GM15510 (cell line): ENCODE results near the gene AANAT.

ENCODE experiments used
- POLR2A ChIP-seq: IDR thresholded peaks from 3 replicates; pipeline ENCODE4 v1.6.1; 2011; ENCODE audit warnings: borderline replicate concordance; ENCODE audit not compliant: insufficient read length; ENCODE audit errors: extremely low read depth

Gene AANAT

DNA sequence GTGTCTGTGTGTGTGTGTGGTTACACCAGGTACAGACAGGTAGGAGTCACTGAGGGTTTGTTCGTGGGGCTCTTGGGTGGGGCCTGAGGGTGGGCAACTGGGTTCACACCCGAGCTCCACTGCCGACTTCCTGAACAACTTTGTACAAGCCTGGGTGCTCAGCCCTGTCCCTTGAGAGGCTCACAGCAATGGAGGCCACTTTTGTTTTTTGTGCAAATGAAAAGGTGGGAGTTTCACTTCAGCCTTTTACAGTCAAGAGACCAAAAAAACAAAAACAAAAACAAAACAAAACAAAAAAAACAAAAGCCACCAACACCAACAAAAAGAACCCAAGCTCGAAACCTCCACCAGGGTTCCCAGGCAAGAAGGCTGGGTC lies 31.5 kb downstream of the AANAT start:
- no peak for TF ChIP-seq POLR2A

DNA sequence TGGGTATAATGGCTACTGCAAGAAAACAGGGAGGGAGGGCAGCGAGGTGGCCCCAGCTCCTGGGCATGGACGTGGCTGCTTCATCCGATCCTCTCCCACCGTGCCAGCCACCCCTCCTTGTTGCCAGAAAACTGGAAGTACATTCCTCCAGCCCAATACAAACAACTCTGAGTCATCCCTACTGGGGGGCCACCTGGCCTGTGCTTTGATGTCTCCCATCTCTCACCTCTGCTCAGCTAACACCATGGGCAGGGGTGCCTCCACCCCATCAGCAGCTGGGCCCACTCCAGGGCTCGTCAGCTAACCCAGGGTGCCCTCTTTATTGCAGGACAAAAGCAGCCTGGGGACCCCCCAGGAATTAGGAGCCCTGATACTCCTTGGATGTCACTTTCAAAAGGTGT lies 31.9 kb downstream of the AANAT start:
- TF ChIP-seq POLR2A: peak; percentile 22

DNA sequence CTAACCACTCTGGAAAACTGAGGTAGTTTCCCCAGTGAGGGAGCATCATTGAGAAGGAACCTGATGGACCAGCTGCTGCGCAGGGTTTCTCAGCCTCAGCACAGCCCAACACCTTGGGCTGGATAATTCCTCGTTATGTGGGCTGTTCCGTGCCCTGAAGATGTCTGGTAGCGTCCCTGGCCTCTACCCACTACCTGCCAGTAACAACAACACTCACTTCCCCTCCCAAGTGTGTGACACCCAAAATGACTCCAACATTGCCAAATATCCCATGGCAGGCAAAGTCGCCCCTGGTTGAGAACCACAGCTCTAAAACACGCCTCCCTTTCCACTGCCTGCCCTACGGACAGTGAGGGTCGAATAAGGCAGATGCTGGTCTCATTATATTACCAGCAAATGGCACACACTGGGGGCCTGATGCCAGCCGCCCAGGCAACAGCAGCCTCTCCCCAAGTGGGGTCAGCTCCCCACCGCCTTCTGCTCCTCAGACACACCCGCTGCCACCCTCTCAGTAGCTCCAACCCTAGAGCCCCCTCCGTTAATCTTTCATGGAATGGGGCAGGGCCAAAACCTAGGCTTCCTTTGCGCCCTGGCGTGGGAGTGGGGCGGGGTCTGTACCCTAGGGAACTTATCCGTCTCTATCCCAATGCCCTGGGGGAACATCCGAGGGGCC lies 32.8 kb downstream of the AANAT start:
- no peak for TF ChIP-seq POLR2A

DNA sequence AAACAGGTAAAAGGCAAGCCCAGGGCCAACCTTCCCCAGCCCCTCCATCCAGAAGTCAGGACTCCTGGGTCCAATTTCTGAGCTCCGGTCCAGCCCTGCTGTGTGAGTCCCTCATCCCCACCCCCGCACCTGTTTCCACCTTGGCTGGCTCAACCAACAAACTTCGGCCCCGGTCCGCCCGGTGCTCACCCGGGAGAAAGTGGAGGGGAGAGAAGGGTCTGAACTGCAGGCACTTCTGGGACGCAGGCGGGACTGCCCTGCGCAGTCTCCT lies 33.3 kb downstream of the AANAT start:
- TF ChIP-seq POLR2A: no peak

DNA sequence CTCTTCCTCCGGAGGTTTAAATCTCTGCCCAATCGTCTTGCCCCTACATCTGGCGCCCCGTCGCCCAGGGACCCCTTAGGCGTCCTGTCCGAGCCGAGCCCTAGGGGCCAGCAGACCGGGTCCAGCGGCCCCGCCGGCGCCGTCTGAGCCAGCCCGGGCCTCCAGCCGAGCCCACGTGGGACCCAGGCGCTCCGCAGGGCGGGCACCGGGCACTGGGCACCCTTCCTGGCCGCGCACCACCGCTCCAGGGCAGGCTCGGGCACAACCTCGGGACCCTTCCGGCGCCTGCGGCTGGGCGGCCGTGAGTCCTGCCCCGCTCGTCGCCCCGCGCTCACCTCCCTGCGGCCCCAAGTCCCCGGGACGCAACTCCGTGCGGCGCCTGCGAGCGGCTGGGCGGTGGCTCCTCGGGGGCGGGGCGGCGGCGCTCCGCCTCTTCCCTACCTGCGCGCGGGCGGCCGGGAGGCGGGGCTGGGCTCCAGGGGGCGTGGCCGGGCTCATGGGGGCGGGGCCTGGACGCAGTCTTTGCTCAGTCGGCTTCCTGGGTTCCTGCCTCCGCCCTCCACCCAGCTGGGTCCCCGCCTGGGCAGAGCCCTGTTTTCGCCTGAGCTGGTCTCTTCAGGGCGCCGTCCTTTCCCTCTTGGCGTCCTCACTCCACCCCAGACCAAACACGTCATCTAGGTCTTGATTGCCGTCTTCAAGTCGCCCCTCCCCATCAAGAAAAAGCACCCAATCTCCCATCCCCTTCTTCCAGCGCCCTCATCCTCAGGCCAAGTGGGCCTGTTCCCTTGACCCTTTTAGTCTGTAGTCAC lies 33.8 kb downstream of the AANAT start, which contains the start of gene RHBDF2:
TSS of gene RHBDF2 (minus strand) at position 406 of the 809 bp plus-strand sequence. CDS start 19,899 bp downstream, outside the sequence.
- TF ChIP-seq POLR2A: peak; percentile 96

DNA sequence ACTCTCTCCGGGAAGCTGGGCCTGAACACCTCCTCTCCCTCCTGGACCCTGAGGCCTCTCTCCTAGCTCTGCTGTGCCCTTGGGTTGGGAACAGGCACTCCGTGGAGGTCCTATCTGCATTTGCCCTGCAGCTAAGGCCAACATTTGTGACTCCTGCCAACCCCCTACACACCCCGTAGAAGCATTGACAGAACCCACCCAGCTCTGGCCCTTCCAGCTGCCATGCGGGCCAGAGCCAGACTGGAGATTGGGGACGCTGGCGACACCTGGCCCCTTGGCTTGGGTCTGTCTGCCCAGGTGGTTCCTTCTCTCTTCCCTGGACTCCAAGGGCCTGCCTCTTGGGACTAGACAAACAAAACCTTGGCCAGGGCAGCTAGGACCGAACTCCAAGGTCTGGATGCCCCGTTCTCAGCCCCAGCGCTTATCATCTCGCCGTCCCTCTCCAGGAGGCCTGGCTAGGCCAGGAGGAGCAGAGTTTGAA lies 34.5 kb downstream of the AANAT start:
- no peak for TF ChIP-seq POLR2A

DNA sequence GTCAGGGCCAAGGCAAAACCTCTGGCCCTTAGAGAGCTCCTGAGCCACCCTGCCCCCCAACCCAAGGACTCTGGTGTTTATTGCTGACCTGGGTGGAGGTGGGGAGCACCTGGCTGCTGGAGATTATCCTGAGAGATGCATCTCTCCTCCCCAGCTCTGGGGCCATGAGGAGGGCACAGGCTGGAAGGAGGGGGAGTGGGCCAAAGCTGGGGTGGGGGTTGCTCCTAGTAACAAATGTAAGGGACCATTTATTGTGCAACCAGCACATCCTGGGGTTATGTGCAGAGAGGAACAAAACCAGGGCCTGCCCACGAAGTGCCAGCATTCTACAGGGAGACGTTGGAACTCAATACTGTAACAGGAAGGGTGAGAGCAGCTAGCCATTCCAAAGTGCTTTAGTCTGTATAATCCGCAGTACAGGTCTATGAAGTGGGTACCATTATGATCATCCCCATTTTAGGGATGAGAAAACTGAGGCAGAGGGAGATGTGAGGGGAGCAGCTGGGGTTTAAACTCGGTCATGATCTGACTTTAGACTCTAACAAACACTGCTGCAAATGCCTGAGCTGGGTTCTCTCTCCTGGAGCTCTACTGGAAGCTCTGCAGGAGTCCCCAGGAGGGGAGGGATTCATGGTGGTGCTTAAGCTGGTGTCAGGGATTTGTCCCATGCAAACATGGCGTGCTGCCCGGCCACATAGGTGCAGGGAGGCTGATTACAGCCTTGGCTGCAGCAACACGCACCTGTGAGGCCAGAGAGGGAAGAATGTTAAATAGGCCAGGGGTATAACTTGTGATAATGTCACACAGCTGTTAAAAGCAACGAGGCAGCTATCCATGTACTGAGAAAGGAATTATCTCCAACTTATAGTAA lies 35.2 kb downstream of the AANAT start:
- no peak for TF ChIP-seq POLR2A

DNA sequence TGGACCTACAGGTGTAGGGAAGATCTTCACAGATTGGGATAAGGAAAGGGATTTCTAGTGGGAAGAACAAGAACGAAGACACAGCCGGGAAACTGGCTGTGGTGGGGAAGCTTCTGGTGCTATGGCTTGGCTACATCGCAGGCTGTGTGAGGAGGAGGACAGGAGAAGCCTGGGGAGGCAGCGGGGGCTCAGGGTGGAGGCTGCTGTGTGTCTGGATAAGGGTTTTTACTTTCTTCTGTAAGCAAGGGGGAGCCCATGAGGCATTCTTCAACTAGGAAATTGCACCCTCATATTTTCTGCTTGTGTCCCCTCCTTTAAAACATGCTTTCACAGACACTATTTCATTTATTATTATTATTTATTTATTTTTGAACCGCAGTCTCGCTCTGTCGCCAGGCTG lies 36.7 kb downstream of the AANAT start:
- TF ChIP-seq POLR2A: no peak

DNA sequence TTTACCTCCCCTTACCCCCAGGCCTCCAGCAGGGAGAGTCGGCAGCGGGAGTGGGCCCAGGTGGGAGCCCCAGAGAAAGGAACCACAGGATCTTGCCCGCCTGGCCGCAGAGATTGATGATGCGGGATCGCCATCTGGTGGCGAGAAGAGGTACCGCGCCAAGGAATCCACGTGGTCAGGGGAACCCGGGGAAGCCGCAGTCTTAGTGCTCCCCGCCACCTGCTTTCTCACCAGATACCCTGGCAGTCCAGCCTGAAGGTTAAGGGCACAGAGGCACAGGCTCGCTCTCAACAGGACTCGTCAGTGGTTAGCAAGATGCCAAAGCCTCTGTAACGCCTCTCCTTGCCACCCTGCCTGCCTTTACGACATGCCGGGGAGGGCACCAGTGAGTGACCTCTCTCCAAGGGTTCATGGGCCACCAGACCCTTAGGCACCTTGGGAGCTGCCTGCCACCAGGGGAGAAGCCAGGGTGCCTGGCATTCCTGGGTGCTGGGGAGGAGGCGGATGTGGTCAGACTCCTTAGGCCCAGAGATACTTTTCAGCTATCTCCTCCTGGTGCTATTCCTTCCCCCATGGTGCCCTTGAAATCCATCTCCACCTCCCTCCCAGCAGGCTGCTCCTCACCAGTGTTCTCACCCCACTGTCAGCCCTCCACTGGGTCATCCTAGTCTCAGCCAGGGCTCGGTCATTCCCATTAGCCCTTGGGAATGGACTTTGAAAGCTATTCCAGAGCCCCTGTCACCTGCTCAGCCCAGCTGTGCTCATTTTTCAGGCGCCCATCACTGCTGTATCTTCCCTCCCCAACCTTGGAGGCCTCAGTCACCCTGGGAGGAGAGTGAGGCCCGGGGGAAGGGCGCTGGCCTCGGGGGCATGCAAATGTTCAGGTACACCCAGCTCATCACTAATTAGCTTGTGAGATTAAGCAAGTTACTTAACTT lies 39.3 kb downstream of the AANAT start:
- TF ChIP-seq POLR2A: no peak

DNA sequence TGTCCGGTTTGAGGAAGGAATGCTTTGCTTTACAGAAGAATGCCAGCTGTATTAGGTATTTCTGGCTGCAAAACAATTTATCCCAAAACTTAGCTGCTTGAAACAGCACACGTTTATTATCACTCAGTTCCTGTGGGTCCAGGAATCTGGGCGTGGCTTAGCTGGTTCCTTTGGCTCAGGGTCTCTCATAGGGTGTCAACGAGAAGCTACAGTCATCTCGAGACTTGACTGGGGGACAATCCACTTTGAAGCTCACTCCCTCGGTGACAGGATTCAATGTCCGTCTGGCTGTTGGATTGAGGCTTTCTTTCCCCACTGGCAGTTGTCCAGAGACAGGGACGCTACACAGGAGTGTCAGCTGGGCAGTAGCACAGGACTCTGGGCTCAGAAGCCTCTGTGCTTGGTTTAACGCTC lies 43.4 kb downstream of the AANAT start:
- no peak for TF ChIP-seq POLR2A

DNA sequence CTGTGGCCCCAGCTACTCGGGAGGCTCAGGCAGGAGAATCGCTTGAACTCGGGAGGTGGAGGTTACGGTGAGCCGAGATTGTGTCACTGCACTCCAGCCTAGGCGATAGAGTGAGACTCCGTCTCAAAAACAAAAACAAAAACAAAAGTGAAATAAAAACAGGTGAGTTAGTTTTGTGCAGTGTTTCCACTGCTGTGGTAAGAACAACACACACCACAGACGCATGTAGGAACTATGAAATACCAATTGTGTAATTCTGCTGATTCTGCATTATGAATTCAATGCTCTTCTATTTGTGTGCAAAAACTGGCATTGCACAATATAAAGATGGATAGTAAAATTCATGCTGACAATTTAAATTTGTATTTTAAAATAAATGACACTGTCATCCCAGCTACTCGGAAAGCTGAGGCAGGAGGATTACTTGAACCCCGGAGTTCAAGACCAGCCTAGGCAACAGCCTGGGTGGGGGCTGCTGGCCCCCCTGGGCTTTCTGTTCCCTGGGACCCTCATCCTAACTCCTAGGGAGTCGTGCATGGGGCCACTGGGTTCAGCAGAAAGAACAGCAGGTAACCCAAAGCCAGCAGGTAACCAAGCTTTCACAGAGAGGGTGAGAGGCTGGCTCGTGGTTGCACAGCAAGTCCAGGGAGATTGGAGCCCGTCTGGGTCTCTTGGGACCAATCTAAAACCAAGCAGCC lies 44.4 kb downstream of the AANAT start:
- TF ChIP-seq POLR2A: no peak

DNA sequence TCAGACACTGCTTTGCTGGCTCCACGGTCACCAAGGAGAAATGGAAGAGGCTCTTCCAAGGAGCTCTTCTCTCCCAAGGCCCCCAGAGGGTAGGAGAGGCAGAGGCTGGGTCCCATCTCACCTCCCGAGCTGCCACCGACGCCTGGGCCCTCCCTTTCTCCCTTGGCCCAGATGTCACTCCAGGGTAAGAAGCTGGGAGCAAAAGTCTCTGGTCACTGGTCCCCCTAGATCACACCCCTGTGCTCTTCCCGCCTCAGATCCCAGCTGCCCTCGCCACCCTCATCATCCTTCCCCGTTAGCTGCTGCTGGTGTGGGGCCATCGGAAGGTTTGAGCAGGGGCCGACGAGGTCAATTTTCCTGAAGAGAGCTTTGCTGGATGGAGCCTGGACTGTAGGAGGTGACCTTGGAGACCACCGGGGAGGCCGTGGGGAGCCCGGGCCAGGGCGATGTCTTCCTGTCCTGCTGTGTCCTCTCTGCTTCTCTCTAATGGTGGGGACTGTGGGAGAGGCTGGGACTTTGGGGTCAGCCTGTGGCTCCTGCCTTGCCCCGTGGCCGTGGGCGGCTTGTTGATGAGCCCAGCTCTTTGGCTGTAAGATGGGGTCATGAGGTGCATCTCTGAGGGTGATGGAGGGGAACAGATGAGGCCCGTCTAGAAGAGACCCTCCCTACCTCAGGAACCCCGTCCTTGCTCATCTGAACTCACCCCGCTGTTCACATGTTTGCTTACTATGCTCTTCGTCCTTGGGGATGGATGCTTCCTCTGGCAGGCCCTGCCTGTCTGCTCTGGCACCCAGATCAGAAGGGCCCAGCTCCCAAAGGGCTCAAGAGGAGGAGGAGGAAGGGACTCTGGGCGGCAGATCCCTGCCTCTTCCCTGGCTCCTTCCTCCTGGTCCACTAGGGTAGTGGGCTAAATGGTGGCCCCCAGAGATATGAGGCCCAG lies 45.2 kb downstream of the AANAT start:
- no peak for TF ChIP-seq POLR2A
